DMS114 treated with DMSO at 0.1 percent for 48 hours (cell line): ENCODE results near the gene KMT5C.

Experiments used
- DNase-seq: peaks from one replicate; lab custom pipeline; 2025; ENCODE audit not compliant: unreplicated experiment; lab: John Stamatoyannopoulos, UW

KMT5C gene

GRCh38 chr19:55384920-55385723 lies 45.4 kb downstream of the KMT5C start:
- DNase-seq, result peak; percentile 97

DNA sequence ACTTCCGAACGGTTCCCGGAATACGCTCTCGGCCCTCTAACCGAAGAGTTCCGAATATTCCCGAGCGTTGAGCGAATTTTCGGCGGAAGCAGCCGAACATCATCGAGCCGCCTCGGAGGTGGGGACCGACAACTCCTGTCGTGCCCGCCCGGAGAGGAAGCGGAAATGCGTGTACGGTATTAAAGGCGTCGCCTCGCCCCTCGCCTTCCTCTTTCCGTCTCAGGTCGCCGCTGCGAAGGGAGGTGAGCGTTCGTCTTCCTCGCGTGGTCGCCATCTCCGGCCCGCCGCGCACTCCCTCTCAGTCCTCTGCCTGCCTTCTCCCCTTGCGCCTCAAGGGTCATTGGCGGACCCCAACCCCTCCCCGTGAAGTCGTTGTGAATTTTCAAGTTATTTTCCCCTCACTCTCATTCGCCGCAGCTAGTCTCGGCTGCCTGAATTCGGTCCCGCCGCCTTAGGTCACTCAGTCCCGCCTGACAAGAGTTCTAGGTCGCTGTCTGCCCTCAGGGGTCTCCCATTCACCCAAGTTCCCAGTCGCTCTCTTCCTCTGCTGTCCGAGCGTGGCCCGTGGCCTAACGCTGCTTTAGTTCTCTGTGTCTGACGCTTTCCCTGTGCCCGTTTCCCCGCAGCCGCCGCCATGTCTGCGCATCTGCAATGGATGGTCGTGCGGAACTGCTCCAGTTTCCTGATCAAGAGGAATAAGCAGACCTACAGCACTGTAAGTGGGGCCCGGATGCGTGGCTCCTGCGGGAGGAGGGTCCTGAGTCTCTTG lies 46.2 kb downstream of the KMT5C start, which contains the start of gene RPL28:
TSS of gene RPL28 (plus strand) at position 209 of the 769 bp plus-strand sequence. CDS start at position 635, 426 bp downstream.
- peak; percentile 98 for DNase-seq

GRCh38 chr19:55386493-55386971 lies 46.9 kb downstream of the KMT5C start:
- DNase-seq, result no peak

DNA sequence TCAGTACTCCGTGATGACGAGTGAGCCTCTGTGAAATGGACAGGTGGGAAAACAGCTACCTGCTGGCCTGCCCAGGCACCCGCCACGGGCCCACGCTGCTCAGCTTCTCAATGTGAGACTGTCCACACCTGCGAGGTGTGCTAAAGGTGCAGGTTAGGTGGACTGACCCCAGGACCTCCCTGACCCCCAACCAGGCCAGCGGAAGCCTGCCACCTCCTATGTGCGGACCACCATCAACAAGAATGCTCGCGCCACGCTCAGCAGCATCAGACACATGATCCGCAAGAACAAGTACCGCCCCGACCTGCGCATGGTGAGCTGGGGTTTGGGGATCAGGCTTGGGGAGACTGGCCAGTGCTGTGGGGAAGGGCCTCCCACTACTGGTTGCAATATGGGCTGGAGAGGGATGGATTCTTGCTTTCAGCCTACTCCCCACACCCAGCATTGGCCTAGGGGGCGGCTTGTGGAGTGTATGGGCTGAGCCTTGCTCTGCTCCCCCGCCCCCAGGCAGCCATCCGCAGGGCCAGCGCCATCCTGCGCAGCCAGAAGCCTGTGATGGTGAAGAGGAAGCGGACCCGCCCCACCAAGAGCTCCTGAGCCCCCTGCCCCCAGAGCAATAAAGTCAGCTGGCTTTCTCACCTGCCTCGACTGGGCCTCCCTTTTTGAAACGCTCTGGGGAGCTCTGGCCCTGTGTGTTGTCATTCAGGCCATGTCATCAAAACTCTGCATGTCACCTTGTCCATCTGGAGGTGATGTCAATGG lies 48.2 kb downstream of the KMT5C start:
- DNase-seq, result no peak

- no peak for DNase-seq
These were observed 50.0 kb downstream of the KMT5C start for GRCh38 chr19:55389386-55390317.

- DNase-seq, result no peak
These were observed 50.8 kb downstream of the KMT5C start for GRCh38 chr19:55390461-55390880.

DNA sequence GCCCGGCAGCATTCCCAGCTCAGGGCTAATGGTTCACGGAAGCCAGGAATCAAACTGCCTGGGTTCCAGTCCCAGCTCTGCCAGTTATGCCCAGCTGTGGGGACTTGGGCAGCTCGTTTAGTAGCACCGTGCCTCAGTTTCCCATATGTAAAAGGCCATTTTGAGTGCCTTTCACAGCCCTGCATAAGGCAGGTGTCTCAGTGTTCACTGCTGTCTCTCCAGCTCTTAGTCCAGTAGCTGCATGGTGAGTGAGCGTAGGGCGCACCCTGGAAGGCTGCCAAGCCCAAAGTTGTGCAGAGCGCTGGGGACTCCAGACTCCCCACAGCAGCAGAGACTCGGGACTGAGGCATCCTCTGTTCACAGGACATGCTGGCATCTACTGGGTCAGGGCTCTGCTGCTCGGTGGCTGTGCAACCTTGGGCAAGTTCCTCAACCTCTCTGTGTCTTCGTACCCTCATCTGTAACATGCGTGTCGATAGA lies 51.6 kb downstream of the KMT5C start:
- DNase-seq, result no peak

DNA sequence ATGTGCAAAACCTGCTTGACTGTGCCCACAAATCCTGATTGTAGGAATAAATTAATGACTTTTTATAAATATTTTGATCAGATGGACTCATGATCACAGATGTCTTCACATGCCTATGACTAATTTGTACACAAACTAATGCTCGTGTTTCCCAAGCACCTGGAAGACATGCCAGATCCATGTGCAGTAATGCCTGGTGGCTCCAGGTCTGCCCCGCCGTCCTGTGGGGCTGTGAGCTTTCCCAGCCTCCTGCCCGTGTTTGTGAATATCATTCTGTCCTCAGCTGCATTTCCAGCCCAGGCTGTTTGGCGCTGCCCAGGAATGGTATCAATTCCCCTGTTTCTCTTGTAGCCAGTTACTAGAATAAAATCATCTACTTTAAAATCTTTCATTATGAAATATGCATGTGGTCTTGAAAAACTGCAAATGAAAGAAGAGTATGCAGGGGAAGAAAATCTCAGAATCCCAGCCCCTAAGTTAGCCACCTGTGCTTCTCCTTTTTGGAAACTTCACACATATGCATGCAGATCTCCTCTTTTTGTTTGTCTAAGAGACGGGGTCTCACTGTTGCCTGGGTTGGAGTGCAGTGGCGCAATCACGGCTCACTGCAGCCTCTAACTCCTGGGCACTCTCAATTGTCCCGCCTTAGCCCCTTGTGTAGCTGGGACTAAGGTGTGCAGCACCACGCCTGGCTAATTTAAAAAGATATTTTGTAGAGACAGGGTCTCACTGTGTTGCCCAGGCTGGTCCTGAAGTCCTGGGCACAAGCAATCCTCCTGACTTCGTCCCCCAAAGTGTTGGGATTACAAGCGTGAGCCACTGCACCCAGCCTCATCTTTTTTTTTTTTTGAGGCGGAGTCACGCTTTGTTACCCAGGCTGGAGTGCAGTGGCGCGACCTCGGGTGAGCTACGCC lies 52.3 kb downstream of the KMT5C start:
- DNase-seq, result no peak

DNA sequence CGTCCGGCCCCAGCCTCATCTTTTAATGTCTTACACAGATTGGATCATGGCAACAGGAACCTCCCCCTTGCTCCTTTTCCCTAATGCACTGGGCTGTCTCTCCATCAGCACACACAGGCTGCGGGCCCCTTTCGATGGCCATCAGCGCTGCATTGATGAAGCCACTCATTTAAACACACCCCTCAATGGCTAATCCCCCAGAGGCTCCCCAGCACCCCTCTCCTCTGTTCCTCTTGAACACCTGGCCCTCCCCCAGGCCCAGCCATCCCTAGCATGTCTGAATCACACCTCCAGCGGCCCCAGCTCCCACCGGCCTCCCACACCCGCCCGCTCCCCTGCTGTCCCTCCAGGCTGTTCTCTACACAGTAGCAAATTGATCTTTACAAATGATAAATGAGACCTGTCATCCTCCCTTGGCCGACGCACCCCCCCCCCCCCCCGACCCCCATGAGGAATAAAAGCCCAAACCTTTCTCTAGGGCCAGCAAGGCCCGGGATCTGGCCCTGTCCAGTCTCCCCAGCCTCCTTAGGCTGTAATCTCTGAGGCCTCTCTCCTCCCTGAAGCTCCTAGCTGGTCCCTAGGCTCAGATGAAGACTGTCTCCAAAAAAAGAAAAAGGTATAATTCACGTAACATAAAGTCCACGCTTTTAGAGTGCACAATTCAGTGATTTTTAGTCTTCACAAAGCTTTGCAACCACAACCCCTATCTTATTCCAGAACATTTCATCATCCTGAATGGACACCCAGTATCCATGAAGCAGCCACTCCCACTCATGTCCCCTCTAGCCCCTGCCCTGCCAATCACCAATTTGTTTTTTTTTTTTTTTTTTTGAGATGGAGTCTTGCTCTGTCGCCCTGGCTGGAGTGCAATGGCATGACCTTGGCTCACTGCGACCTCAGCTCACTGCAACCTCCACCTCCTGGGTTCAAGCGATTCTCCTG lies 53.4 kb downstream of the KMT5C start:
- no peak for DNase-seq
